Hepatocyte (in vitro differentiated cells): Measurements from ENCODE around the gene SDK1. TPM values are rescaled to one million over a fixed set of nuclear protein-coding genes. Genes with fewer than 3 reads are reported as not detected.
"Not testable (repeated sequence)": the region's sequence is repeated elsewhere in the genome, so short reads cannot be mapped to it uniquely, and the experiment has no call there.

Experiments used
- DNase-seq: peaks from one replicate; pipeline ENCODE4 v3.0.0-alpha.2; 2016; ENCODE audit warnings: low spot score
- H2AFZ ChIP-seq: fragments of 200-600 bp; sonication (generic); 2 replicates; pipeline ENCODE4 v1.6.0; 2016; ENCODE audit warnings: antibody characterized with exemption, mild to moderate bottlenecking
- H3K27ac ChIP-seq: fragments of 200-600 bp; sonication (generic); 2 replicates; pipeline ENCODE4 v1.5.1; 2016; ENCODE audit warnings: mild to moderate bottlenecking
- H3K27me3 ChIP-seq: fragments of 200-600 bp; sonication (generic); 2 replicates; pipeline ENCODE4 v1.6.1; 2016
- H3K36me3 ChIP-seq: fragments of 200-600 bp; sonication (generic); replicated peaks from 2 replicates; pipeline ENCODE4 v1.5.1; 2016; ENCODE audit warnings: low read depth; ENCODE audit not compliant: insufficient read depth
- H3K4me1 ChIP-seq: fragments of 200-600 bp; sonication (generic); 2 replicates; pipeline ENCODE4 v1.5.1; 2016; ENCODE audit warnings: mild to moderate bottlenecking, moderate library complexity; ENCODE audit not compliant: insufficient read depth
- H3K4me2 ChIP-seq: fragments of 200-600 bp; sonication (generic); 2 replicates; pipeline ENCODE4 v1.6.0; 2016
- H3K4me3 ChIP-seq: fragments of 200-600 bp; sonication (generic); 2 replicates; pipeline ENCODE4 v1.5.1; 2016; ENCODE audit warnings: mild to moderate bottlenecking
- H3K79me2 ChIP-seq: fragments of 200-600 bp; sonication (generic); 2 replicates; pipeline ENCODE4 v1.6.0; 2017; ENCODE audit warnings: mild to moderate bottlenecking
- H3K9me2 ChIP-seq: fragments of 200-600 bp; sonication (generic); replicated peaks from 2 replicates; pipeline ENCODE4 v1.6.0; 2017; ENCODE audit warnings: mild to moderate bottlenecking; ENCODE audit not compliant: insufficient read depth
- H3K9me3 ChIP-seq: fragments of 200-600 bp; sonication (generic); 2 replicates; pipeline ENCODE4 v1.5.1; 2016; ENCODE audit warnings: low read depth, mild to moderate bottlenecking
- H4K20me1 ChIP-seq: fragments of 200-600 bp; sonication (generic); 2 replicates; pipeline ENCODE4 v1.6.0; 2016; ENCODE audit warnings: mild to moderate bottlenecking; ENCODE audit not compliant: insufficient read depth, poor library complexity, severe bottlenecking
- EZH2 ChIP-seq: fragments of 200-600 bp; sonication (generic); IDR thresholded peaks from 2 replicates; pipeline ENCODE4 v1.6.1; 2016; ENCODE audit warnings: antibody characterized with exemption, mild to moderate bottlenecking, borderline replicate concordance
- EZH2phosphoT487 ChIP-seq: fragments of 200-600 bp; sonication (generic); IDR thresholded peaks from one replicate; pipeline ENCODE4 v1.6.1; 2018; ENCODE audit warnings: antibody characterized with exemption, mild to moderate bottlenecking, low read depth, moderate library complexity; ENCODE audit not compliant: unreplicated experiment, severe bottlenecking
- WGBS: methylation state at CpG from one replicate; pipeline ENCODE4 v1.1.6; 2016; ENCODE audit warnings: low lambda C conversion rate; ENCODE audit errors: missing lambda C conversion rate; 5-methylcytosine and 5-hydroxymethylcytosine counted together
- polyA plus RNA-seq: library from polyadenylated mRNA; unstranded; fragments of >200 nt; fragmentation: Nextera tagmentation; extraction: Ambion mirVana; gene quantifications from 2 replicates; pipeline ENCODE4 v1.2.1, GENCODE V29; 2016
- total RNA-seq: library from RNA; depleted of rRNA; stranded (reverse); fragments of >200 nt; gene quantifications from 2 replicates; pipeline ENCODE4 v1.2.3, GENCODE V29; 2014
- TF ChIP-seq, protein P1 (sequence below): fragments of 200-600 bp; sonication (generic); IDR thresholded peaks from 2 replicates; pipeline ENCODE4 v1.5.1; 2016; ENCODE audit warnings: antibody characterized with exemption, mild to moderate bottlenecking; ENCODE audit not compliant: poor library complexity

Gene SDK1
- total and polyA plus RNA-seq, 2 experiments from 2014 or later = 4.3 to 10.0 TPM

DNA sequence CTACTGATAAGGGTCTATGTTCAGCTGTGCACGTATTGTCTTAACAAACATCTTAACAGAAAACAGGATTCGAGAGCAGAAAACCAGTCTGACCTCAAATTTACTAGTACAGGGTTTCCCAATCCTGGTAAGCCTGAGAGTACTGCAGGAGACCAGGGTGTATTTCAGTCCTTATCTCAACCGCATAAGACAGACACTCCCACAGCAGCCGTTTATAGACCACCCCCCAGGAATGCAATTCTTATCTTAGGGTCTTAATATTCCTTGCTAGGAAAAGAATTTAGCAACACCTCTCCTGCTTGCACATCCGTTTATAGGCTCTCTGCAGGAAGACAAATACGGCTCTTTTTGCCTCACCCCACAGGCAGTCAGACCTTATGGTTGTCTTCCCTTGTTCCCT lies 277.3 kb downstream of the SDK1 start:
- Histone ChIP-seq H3K4me1 (no peaks in the 10 kb centered on the region), H3K4me2 (no peak overlapping the region), H3K4me3 (no peak overlapping the region), H3K9me2 (no peaks in the 10 kb centered on the region), H3K79me2 (no peaks in the 10 kb centered on the region), H3K9me3 (no peaks in the 10 kb centered on the region), H3K36me3 (no peaks in the 10 kb centered on the region), H2AFZ (no peak overlapping the region), H3K27ac (no peak overlapping the region), H4K20me1 (no peaks in the 10 kb centered on the region), H3K27me3 (no peaks in the 10 kb centered on the region)
- 93% methylated on average over 6 of the region's 6 CpGs for WGBS
- no peak for DNase-seq
- TF ChIP-seq EZH2 (no peak), EZH2phosphoT487 (no peak)
- TF ChIP-seq, protein P1, sequence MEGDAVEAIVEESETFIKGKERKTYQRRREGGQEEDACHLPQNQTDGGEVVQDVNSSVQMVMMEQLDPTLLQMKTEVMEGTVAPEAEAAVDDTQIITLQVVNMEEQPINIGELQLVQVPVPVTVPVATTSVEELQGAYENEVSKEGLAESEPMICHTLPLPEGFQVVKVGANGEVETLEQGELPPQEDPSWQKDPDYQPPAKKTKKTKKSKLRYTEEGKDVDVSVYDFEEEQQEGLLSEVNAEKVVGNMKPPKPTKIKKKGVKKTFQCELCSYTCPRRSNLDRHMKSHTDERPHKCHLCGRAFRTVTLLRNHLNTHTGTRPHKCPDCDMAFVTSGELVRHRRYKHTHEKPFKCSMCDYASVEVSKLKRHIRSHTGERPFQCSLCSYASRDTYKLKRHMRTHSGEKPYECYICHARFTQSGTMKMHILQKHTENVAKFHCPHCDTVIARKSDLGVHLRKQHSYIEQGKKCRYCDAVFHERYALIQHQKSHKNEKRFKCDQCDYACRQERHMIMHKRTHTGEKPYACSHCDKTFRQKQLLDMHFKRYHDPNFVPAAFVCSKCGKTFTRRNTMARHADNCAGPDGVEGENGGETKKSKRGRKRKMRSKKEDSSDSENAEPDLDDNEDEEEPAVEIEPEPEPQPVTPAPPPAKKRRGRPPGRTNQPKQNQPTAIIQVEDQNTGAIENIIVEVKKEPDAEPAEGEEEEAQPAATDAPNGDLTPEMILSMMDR = no peak

DNA sequence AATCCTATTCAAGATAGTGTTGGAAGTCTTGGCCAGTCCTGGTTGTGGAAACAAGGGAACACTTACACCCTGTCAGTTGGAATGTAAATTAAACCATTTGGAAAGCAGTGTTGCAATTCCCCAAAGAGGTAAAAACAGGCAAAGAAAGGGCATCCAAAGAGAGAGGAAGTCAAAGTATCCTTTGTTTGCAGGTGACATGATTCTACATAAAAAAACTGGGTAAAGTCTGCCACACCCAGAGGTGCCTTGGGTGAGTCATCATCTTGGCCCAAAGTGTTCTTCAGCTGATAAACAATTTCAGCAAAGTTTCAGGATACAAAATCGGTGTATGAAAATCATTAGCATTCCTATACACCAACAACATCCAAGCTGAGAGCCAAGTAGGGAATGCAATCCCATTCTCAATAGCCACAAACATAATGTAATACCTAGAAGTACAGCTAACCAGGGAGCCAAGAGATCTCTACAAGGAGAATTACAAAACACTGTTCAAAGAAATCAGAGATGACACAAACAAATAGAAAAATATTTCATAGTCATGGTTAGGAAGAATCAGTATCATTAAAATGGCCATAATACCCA lies 278.7 kb downstream of the SDK1 start:
- TF ChIP-seq EZH2phosphoT487 = no peak
- TF ChIP-seq EZH2 = no peak
- TF ChIP-seq, protein P1 = no peak
- H3K9me3 ChIP-seq = no peaks in the 10 kb centered on the region
- no peak overlapping the region for H2AFZ ChIP-seq
- H3K9me2 ChIP-seq = no peaks in the 10 kb centered on the region
- H4K20me1 ChIP-seq = no peaks in the 10 kb centered on the region
- no peaks in the 10 kb centered on the region for H3K4me1 ChIP-seq
- H3K27me3 ChIP-seq = no peaks in the 10 kb centered on the region
- no peak overlapping the region for H3K4me2 ChIP-seq
- H3K27ac ChIP-seq = no peak overlapping the region
- no peak for DNase-seq
- no peak overlapping the region for H3K4me3 ChIP-seq
- H3K79me2 ChIP-seq = no peaks in the 10 kb centered on the region
- 92% methylated on average over 1 of the region's 1 CpG for WGBS
- H3K36me3 ChIP-seq = no peaks in the 10 kb centered on the region

GRCh38 chr7:3582145-3582544 lies 281.1 kb downstream of the SDK1 start:
- not testable (repeated sequence) for H3K9me2 ChIP-seq, DNase-seq, H3K4me2 ChIP-seq, H3K4me1 ChIP-seq, H3K4me3 ChIP-seq, H3K27ac ChIP-seq, H3K27me3 ChIP-seq, H3K79me2 ChIP-seq, H3K36me3 ChIP-seq, H4K20me1 ChIP-seq, H2AFZ ChIP-seq, H3K9me3 ChIP-seq

DNA sequence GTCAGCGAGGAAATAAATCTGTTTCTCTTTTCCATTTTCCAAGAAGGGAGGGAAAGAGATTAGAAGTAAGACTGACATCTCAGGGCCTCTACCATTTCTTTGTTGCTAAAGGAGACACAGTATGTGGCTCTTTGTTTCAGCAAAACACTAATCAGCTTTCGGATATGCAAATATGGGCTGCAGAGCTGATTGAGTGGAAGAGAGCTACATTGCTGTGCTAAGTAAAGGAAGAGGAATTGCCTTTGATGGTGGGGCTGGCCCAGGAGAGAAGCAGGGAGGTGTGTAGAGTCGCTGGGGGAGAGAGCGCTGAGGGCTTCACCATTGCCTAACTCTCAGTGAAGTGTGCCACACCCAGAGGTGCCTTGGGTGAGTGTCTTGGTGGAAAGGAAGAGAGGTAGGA lies 284.8 kb downstream of the SDK1 start:
- no peaks in the 10 kb centered on the region for H3K9me3 ChIP-seq

More for the DNA sequence above, 284.8 kb downstream of the SDK1 start:
- Histone ChIP-seq H3K27me3 (no peaks in the 10 kb centered on the region), H3K27ac (no peak overlapping the region), H3K36me3 (no peaks in the 10 kb centered on the region), H3K4me2 (no peak overlapping the region), H3K4me3 (no peak overlapping the region), H3K79me2 (no peaks in the 10 kb centered on the region), H4K20me1 (no peaks in the 10 kb centered on the region), H2AFZ (no peak overlapping the region), H3K9me2 (no peaks in the 10 kb centered on the region), H3K4me1 (no peaks in the 10 kb centered on the region)
- no peak for DNase-seq
- WGBS = 81% methylated on average over 4 of the region's 4 CpGs
- TF ChIP-seq, protein P1 = no peak
- TF ChIP-seq EZH2phosphoT487 (no peak), EZH2 (no peak)
